Lower leg skin (tissue), 3 donors: ENCODE data around the gene STARD5.

ENCODE experiments used
- CTCF ChIP-seq, 3 donors: fragments of 450-650 bp; IDR thresholded peaks; one replicate each; pipeline ENCODE4 v1.5.1; 2016; ENCODE audit warnings: antibody characterized with exemption in 3 of 3, mild to moderate bottlenecking in 3 of 3, moderate library complexity in 2 of 3
- POLR2A ChIP-seq, 2 donors: fragments of 450-650 bp; IDR thresholded peaks; one replicate each; pipeline ENCODE4 v1.6.1; 2016 to 2017; ENCODE audit warnings: antibody characterized with exemption in 2 of 2, mild to moderate bottlenecking in 1 of 2, moderate library complexity in 1 of 2

GRCh38 chr15:81362790-81363189, 38.8 kb upstream of the STARD5 start:
- TF ChIP-seq POLR2A (IDR thresholded peaks at IDR 0.05) (no peak), CTCF (IDR thresholded peaks at IDR 0.05) (no peak)
